Endothelial cell of umbilical vein (primary cell): ENCODE results near the gene MAT2A.

Experiments used
- EZH2 ChIP-seq: IDR thresholded peaks from 2 replicates; pipeline ENCODE4 v1.6.1; 2012; ENCODE audit warnings: borderline replicate concordance, low read depth, mild to moderate bottlenecking, moderate library complexity, low read length, inconsistent platforms; ENCODE audit not compliant: severe bottlenecking
- JUN ChIP-seq: IDR thresholded peaks from 2 replicates; pipeline ENCODE4 v1.6.1; 2011; ENCODE audit warnings: borderline replicate concordance, low read depth; ENCODE audit not compliant: insufficient read length, insufficient read depth
- POLR2A ChIP-seq: IDR thresholded peaks from 2 replicates; pipeline ENCODE4 v1.6.1; 2012; ENCODE audit warnings: low read depth, mild to moderate bottlenecking, control low read depth, low read length
- POLR2AphosphoS5 ChIP-seq: IDR thresholded peaks from 2 replicates; pipeline ENCODE4 v1.6.1; 2012; ENCODE audit warnings: low read depth, mild to moderate bottlenecking, control low read depth, low read length, moderate library complexity; ENCODE audit not compliant: insufficient read depth
- TF ChIP-seq, protein P1 (sequence below), 2 donors: IDR thresholded peaks; 1 replicate in 1 of 2; 2 replicates in 1 of 2; pipeline ENCODE4 v1.5.1; 2011; ENCODE audit warnings: low read length in 2 of 2, mild to moderate bottlenecking in 2 of 2, moderate library complexity in 2 of 2, control low read depth in 1 of 2, inconsistent platforms in 1 of 2, low read depth in 1 of 2; ENCODE audit not compliant: insufficient read depth in 1 of 2; ENCODE audit errors: extremely low read depth in 1 of 2
- TF ChIP-seq, protein P2 (sequence below): IDR thresholded peaks from 2 replicates; pipeline ENCODE4 v1.6.1; 2011; ENCODE audit not compliant: insufficient read depth, insufficient read length

DNA sequence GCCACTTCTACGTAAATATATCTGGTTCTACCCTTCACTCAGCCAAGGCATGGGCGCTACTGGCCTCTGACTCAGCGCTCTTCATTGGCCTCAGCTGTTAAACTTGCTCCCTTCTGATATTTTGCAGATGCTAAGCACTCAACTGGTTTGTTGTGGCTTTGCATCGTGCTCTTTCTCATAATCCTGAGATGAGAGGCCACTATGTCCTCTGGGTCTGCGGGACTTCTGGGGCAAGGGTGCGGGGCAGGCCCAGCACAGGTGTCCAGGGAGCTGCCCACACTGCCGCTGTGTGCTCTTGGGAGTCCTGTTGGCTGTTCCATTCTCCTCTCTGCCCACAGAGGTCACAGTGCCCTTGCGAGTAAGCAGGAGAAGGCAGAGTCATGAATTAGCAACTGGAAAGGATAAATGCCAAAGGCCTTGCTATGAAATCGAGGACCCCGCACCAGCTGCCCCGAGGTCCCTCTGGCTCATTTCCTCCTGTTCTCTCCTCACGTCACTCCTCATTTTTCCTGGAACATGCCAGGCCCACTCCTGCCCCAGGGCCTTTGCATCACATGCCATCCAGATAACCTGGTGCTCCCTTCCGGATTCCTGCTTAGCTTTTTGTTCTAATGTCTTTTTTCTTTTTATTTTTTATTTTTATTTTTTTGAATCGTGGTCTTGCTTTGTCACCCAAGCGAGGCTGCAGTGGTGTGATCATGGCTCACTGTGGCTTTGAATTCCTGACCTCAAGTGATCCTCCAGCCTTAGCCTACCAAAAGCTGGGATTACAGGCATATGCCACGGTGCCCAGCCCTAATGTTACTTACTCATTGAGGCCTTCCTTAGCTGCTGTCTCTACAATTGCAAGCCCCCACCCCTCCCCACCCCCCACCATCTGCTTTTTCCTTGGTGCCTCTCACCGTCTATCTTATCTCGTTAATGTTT is 34.9 kb upstream of the MAT2A start:
- TF ChIP-seq, protein P1, sequence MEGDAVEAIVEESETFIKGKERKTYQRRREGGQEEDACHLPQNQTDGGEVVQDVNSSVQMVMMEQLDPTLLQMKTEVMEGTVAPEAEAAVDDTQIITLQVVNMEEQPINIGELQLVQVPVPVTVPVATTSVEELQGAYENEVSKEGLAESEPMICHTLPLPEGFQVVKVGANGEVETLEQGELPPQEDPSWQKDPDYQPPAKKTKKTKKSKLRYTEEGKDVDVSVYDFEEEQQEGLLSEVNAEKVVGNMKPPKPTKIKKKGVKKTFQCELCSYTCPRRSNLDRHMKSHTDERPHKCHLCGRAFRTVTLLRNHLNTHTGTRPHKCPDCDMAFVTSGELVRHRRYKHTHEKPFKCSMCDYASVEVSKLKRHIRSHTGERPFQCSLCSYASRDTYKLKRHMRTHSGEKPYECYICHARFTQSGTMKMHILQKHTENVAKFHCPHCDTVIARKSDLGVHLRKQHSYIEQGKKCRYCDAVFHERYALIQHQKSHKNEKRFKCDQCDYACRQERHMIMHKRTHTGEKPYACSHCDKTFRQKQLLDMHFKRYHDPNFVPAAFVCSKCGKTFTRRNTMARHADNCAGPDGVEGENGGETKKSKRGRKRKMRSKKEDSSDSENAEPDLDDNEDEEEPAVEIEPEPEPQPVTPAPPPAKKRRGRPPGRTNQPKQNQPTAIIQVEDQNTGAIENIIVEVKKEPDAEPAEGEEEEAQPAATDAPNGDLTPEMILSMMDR (IDR thresholded peaks at IDR 0.05; ENCODE audit: extremely low read depth in 1 of 2, insufficient read depth in 1 of 2, low read depth in 1 of 2, low read length in 2 of 2) = no peak
- no peak for TF ChIP-seq EZH2
- TF ChIP-seq POLR2AphosphoS5 = peak; percentile 34
- TF ChIP-seq, protein P2, sequence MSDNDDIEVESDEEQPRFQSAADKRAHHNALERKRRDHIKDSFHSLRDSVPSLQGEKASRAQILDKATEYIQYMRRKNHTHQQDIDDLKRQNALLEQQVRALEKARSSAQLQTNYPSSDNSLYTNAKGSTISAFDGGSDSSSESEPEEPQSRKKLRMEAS = no peak
- TF ChIP-seq POLR2A = no peak
- TF ChIP-seq JUN = no peak
